Cardiac muscle cell (in vitro differentiated cells and primary cell): ENCODE data around the gene DHH. TPM values are rescaled to one million over a fixed set of nuclear protein-coding genes. Genes with fewer than 3 reads are reported as not detected.

Experiments used
- DNase-seq, 2 donors: peaks; one replicate each; pipeline versions ENCODE4 v3.0.0 to v3.0.0-alpha.2; 2010 to 2017; ENCODE audit warnings: low read depth in 1 of 2, low spot score in 1 of 2
- H3K27ac ChIP-seq: fragments of 200-600 bp; sonication (generic); 2 replicates; pipeline ENCODE4 v1.5.1; 2016
- H3K27me3 ChIP-seq: fragments of 200-600 bp; sonication (generic); 2 replicates; pipeline ENCODE4 v1.6.0; 2016; ENCODE audit warnings: control low read depth
- H3K36me3 ChIP-seq: fragments of 200-600 bp; sonication (generic); 2 replicates; pipeline ENCODE4 v1.5.1; 2016; ENCODE audit warnings: control low read depth
- H3K4me1 ChIP-seq: fragments of 200-600 bp; sonication (generic); 2 replicates; pipeline ENCODE4 v1.8.1; 2017; ENCODE audit warnings: low read depth, mild to moderate bottlenecking, mixed run types
- H3K4me3 ChIP-seq: fragments of 200-600 bp; sonication (generic); 2 replicates; pipeline ENCODE4 v1.5.1; 2016; ENCODE audit warnings: mild to moderate bottlenecking
- H3K9me3 ChIP-seq: fragments of 200-600 bp; sonication (generic); 2 replicates; pipeline ENCODE4 v1.5.1; 2017; ENCODE audit warnings: low read depth, mild to moderate bottlenecking, control low read depth
- polyA plus RNA-seq: library from polyadenylated mRNA; unstranded; fragments of >200 nt; fragmentation: Nextera tagmentation; extraction: Ambion mirVana; gene quantifications from 2 replicates; pipeline ENCODE4 v1.2.1, GENCODE V29; 2016
- total RNA-seq: library from RNA; depleted of rRNA; stranded (reverse); fragments of >200 nt; gene quantifications from 2 replicates; pipeline ENCODE4 v1.2.3, GENCODE V29; 2016
- TF ChIP-seq, protein P1 (sequence below): IDR thresholded peaks from 2 replicates; pipeline ENCODE4 v1.5.1; 2012; ENCODE audit warnings: low read depth, mild to moderate bottlenecking, low read length

The DHH gene
- total and polyA plus RNA-seq, 2 experiments from 2014 or later: 0.36 TPM; not detected in 1

GRCh38 chr12:49088932-49089330 is 5.7 kb downstream of the DHH start:
- no peaks in the 10 kb centered on the region for H3K36me3 ChIP-seq
- H3K27ac ChIP-seq: no peak overlapping the region
- peaks cover 6% of the 10 kb centered on the region for H3K4me1 ChIP-seq
- TF ChIP-seq, protein P1, sequence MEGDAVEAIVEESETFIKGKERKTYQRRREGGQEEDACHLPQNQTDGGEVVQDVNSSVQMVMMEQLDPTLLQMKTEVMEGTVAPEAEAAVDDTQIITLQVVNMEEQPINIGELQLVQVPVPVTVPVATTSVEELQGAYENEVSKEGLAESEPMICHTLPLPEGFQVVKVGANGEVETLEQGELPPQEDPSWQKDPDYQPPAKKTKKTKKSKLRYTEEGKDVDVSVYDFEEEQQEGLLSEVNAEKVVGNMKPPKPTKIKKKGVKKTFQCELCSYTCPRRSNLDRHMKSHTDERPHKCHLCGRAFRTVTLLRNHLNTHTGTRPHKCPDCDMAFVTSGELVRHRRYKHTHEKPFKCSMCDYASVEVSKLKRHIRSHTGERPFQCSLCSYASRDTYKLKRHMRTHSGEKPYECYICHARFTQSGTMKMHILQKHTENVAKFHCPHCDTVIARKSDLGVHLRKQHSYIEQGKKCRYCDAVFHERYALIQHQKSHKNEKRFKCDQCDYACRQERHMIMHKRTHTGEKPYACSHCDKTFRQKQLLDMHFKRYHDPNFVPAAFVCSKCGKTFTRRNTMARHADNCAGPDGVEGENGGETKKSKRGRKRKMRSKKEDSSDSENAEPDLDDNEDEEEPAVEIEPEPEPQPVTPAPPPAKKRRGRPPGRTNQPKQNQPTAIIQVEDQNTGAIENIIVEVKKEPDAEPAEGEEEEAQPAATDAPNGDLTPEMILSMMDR: no peak
- H3K27me3 ChIP-seq: peaks cover 85% of the 10 kb centered on the region
- DNase-seq: no peak
- no peak overlapping the region for H3K4me3 ChIP-seq
- H3K9me3 ChIP-seq: no peaks in the 10 kb centered on the region

DNA sequence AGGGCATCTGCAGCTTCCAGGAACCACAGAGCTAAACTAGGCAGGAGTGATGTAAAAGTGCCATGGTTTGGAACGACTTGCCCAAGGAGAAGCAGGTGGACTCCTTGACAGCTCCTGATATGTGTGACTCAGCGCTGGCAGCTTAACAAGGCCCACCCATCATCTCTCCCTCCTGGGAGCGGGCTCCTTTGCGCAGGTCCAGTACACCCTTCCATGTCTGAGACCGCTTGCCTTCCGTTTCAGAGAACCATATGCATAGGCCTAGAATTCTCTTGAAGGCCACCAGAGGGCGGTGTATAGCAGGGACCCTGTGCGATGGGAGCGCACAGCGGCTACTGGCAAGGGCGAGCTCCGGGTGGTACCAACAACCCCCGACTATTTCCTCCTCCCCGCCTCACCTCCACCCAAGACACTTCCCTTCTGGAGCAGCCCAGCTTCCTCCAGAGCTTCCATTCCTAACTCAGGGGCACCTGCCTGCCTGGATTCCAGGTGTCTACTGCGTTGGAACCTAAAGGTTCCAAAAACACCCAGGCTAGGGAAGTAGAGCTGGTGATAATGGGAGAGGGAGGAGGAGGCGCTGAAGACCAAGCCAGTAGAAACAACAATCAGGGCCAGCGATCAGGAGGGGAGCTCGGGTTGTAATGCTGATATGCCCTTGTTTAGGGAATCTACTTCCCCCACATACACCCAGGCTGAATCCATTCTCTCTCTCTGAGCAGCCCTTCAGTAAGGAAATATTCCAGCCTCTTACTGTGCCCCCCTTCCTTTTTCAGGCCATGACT is 6.3 kb downstream of the DHH start:
- Histone ChIP-seq H3K4me3 (no peak overlapping the region), H3K36me3 (no peaks in the 10 kb centered on the region), H3K4me1 (peaks cover 4% of the 10 kb centered on the region), H3K27me3 (peaks cover 79% of the 10 kb centered on the region), H3K27ac (no peak overlapping the region), H3K9me3 (no peaks in the 10 kb centered on the region)
- DNase-seq: peak; percentile 89 to 96
- TF ChIP-seq, protein P1: peak; percentile 87

- H3K36me3 ChIP-seq: no peaks in the 10 kb centered on the region
- H3K27me3 ChIP-seq: peaks cover 57% of the 10 kb centered on the region
- H3K4me3 ChIP-seq: no peak overlapping the region
- TF ChIP-seq, protein P1: no peak
- H3K27ac ChIP-seq: no peak overlapping the region
- DNase-seq: peak in 1 of 2 donors; percentile 36
- H3K9me3 ChIP-seq: no peaks in the 10 kb centered on the region
- H3K4me1 ChIP-seq: peaks cover 4% of the 10 kb centered on the region
Measured at GRCh38 chr12:49086116-49086515, 8.5 kb downstream of the DHH start.

GRCh38 chr12:49084438-49084837 is 10.2 kb downstream of the DHH start:
- TF ChIP-seq, protein P1: no peak
- Histone ChIP-seq H3K4me3 (no peak overlapping the region), H3K27me3 (peaks cover 40% of the 10 kb centered on the region), H3K4me1 (peaks cover 4% of the 10 kb centered on the region), H3K27ac (no peak overlapping the region), H3K9me3 (no peaks in the 10 kb centered on the region), H3K36me3 (no peaks in the 10 kb centered on the region)
- no peak for DNase-seq

- no peaks in the 10 kb centered on the region for H3K9me3 ChIP-seq
- TF ChIP-seq, protein P1: no peak
- H3K4me1 ChIP-seq: no peaks in the 10 kb centered on the region
- no peaks in the 10 kb centered on the region for H3K27me3 ChIP-seq
- H3K4me3 ChIP-seq: no peak overlapping the region
- no peaks in the 10 kb centered on the region for H3K36me3 ChIP-seq
- no peak overlapping the region for H3K27ac ChIP-seq
- no peak for DNase-seq
Measured at GRCh38 chr12:49079793-49080192, 14.8 kb downstream of the DHH start.
